Naive thymus-derived CD8-positive, alpha-beta T cell (primary cell): ENCODE data around the gene CRB2. TPM values are rescaled to one million over a fixed set of nuclear protein-coding genes. Genes with fewer than 3 reads are reported as not detected.
A peak's percentile ranks its signal among the peaks of the same experiment; 100 is the strongest.

ENCODE experiments used
- ATAC-seq, 2 donors: fragments of 150-1000 bp; cut with Tn5 transposase in 1 of 2; sonication (Bioruptor Pico), chemical (Tn5 transposase) in 1 of 2; 1 replicate in 1 of 2; 2 replicates in 1 of 2; pipeline ENCODE4 v1.10.0; 2021; ENCODE audit warnings: mild to moderate bottlenecking in 2 of 2, moderate library complexity in 2 of 2
- POLR2A ChIA-PET: fragments of 350-600 bp; sonication (Branson Sonifier 250); formaldehyde crosslinking; loops from one replicate; lab custom pipeline; 2021; ENCODE audit warnings: antibody characterized with exemption; lab: Charles Lee
- DNase-seq, 10 donors: peaks; one replicate each; pipeline versions ENCODE4 v3.0.0 to v3.0.0-alpha.2; 2020 to 2022
- H3K27ac Mint-ChIP-seq, 10 donors: one replicate each; pipeline ENCODE4 v1.8.0; 2020 to 2022; ENCODE audit warnings: mild to moderate bottlenecking in 10 of 10, mixed read lengths in 10 of 10, moderate library complexity in 4 of 10, inconsistent platforms in 1 of 10
- H3K27me3 Mint-ChIP-seq, 5 donors: one replicate each; pipeline ENCODE4 v1.8.0; 2021 to 2022; ENCODE audit warnings: mixed read lengths in 5 of 5
- H3K36me3 Mint-ChIP-seq, 3 donors: one replicate each; pipeline ENCODE4 v1.8.0; 2020 to 2022; ENCODE audit warnings: mixed read lengths in 3 of 3, mild to moderate bottlenecking in 2 of 3, inconsistent platforms in 1 of 3
- H3K4me1 Mint-ChIP-seq, 4 donors: one replicate each; pipeline ENCODE4 v1.8.0; 2021 to 2022; ENCODE audit warnings: mixed read lengths in 4 of 4
- H3K4me3 Mint-ChIP-seq, 10 donors: one replicate each; pipeline ENCODE4 v1.8.0; 2020 to 2022; ENCODE audit warnings: mild to moderate bottlenecking in 10 of 10, mixed read lengths in 10 of 10, moderate library complexity in 6 of 10, inconsistent platforms in 1 of 10
- H3K9me3 Mint-ChIP-seq, 9 donors: one replicate each; pipeline ENCODE4 v1.8.0; 2020 to 2022; ENCODE audit warnings: mixed read lengths in 9 of 9, mild to moderate bottlenecking in 3 of 9, inconsistent platforms in 1 of 9, moderate library complexity in 1 of 9
- polyA plus RNA-seq, 3 donors: library from polyadenylated mRNA; unstranded; fragments of 300-500 nt; fragmentation: Illumina TruSeq; gene quantifications; one replicate each; pipeline ENCODE4 v1.2.3, GENCODE V29; 2021
- total RNA-seq, 8 experiments: library from RNA in 2 of 8; stranded (reverse) in 2 of 8; gene quantifications; one replicate each; pipeline ENCODE4 v1.2.3 and lab custom pipeline; 2021 to 2026

Gene CRB2
- total and polyA plus RNA-seq, 5 experiments from 2014 or later, result 0.08 to 0.25 (median 0.18) TPM; not detected in 2

DNA sequence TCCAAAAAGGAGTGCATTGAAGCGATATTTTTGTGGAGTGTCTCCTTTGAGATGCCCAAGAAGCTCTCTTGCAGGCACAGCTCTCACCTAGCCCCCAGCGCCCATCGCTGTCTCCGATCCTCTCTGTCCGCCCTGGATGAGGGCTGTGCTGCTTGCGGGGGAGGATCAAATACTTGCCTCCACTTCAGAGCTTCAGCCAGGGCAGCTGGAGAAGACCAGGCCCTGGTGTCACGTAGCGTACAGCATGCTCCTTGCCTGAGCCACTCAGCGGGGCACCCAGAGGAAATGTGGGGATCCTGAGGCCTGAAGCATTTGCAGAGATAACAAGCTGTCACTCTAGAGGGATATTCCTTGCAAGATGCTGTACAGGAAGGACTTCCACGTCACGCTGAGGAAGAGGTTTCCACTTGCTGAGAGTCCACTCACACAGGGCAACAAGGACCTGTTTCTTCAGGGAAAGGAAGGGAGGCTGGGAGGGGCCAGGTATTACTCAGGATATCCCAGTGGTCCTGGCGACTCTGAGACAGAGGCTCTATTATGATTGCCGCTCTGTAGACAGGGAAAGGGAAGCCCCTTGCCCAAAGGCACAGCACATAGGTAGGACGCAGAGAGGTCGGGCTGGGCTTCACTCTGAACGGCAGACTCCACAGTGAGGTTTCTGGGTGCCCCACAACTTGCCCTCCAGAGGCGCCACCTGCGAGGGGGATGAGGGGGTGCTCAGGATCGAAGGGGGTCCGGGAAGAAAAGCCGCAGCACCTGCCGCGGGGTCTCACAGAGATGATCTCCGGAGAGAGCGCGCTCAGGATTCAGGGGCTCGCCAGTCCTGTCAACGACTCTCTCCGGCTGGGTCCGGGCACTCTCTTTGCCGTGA lies 64.0 kb downstream of the CRB2 start:
- Mint-ChIP-seq H3K36me3 (peaks cover 0 to 33% (median 2%) of the 10 kb centered on the region in 3 donors), H3K4me3 (no peak overlapping the region), H3K4me1 (peaks cover 0 to 6% (median 0%) of the 10 kb centered on the region in 4 donors), H3K9me3 (no peaks in the 10 kb centered on the region), H3K27me3 (no peaks in the 10 kb centered on the region), H3K27ac (no peak overlapping the region)
- DNase-seq, result peak in 1 of 10 donors; percentile 37
- POLR2A ChIA-PET, result no interaction called here
- ATAC-seq, result no peak

DNA sequence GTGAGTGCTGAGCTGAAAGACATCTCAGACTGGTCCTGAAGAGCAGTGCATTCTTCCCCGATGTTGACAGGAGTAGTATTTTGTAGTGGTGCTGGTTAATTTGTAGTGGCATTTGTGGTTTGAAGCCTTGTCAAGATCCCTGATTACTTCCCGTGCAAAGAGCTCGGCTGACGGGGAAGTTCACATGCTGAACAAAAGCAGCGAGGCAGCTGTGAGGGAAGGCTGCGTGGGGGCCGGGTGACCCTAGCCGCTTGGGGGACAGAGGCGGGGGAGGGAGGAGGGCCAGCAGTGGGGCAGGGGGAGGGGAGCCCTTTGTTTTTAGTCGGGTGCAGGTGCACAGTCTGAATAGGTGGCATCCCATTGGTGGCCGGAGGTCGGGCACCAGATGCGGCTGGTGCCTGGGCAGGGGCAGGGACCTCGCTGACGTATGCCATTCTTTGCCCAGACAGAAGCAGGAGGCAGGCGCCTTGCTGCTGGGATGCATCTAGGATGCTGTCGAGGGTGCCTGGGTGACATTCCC lies 64.7 kb downstream of the CRB2 start:
- Mint-ChIP-seq H3K4me1 (peaks cover 0 to 6% (median 0%) of the 10 kb centered on the region in 4 donors), H3K9me3 (no peaks in the 10 kb centered on the region), H3K27ac (no peak overlapping the region), H3K36me3 (peaks cover 0 to 31% (median 2%) of the 10 kb centered on the region in 3 donors), H3K27me3 (no peaks in the 10 kb centered on the region), H3K4me3 (no peak overlapping the region)
- no peak for DNase-seq
- POLR2A ChIA-PET, result no interaction called here
- ATAC-seq, result no peak

DNA sequence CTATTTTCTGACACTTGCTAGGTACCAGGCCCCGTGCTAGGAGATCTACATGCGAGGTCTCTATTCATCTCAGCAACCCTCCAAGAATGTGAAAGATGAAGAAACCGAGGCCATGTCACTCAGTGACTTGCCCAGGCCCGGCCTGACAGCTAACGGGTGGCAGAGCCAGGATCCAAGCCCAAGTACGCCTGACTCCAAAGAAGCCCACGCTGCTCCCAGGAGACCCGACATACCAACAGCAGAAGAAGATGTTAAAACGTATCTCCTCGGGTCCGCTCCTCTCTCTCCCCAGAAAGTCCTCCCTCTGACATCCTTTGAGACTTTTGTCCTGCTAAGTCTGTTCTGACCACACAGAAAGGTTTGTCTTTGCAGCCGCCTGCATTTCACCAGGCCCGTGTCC lies 65.2 kb downstream of the CRB2 start:
- H3K9me3 Mint-ChIP-seq, result no peaks in the 10 kb centered on the region
- H3K27ac Mint-ChIP-seq, result no peak overlapping the region
- ATAC-seq (no peak), DNase-seq (no peak)
- POLR2A ChIA-PET, result no interaction called here
- peaks cover 0 to 6% (median 0%) of the 10 kb centered on the region in 4 donors for H3K4me1 Mint-ChIP-seq
- H3K4me3 Mint-ChIP-seq, result no peak overlapping the region
- H3K36me3 Mint-ChIP-seq, result peaks cover 0 to 36% (median 2%) of the 10 kb centered on the region in 3 donors
- no peaks in the 10 kb centered on the region for H3K27me3 Mint-ChIP-seq

DNA sequence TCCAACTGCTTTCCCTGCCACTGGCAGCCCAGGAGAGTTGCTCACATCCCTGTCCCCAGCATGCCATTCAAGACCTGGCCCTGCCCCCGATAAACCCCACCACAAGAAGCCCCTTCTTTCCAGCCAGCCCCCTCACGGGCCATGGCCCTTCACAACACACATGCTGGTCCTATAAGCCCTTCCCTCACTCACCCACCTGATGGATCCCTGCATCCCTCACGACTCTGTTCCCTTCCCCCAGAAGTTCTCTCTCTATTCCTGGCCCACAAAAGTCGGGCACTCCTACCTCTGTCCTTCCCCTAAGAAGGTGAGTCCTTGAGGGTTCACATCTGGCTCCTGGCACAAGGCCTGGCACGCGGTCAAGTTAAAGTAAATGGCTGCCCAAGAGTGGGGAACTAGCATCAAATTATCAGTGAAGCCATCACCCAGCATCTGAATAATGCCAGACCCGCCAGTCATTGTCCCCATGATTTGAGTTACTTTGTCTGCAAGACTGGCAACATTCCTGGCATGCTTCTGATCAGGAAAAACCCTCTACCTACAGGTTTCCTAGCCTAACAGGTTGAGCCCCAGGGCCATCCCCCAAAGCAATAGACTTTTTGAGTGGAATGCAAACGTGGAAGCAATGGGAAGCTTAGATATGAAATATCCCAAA lies 65.9 kb downstream of the CRB2 start:
- POLR2A ChIA-PET, result no interaction called here
- ATAC-seq, result no peak
- Mint-ChIP-seq H3K4me1 (peaks cover 0 to 4% (median 0%) of the 10 kb centered on the region in 4 donors), H3K4me3 (no peak overlapping the region), H3K36me3 (peaks cover 0 to 35% (median 2%) of the 10 kb centered on the region in 3 donors), H3K27ac (no peak overlapping the region), H3K27me3 (no peaks in the 10 kb centered on the region), H3K9me3 (no peaks in the 10 kb centered on the region)
- no peak for DNase-seq

DNA sequence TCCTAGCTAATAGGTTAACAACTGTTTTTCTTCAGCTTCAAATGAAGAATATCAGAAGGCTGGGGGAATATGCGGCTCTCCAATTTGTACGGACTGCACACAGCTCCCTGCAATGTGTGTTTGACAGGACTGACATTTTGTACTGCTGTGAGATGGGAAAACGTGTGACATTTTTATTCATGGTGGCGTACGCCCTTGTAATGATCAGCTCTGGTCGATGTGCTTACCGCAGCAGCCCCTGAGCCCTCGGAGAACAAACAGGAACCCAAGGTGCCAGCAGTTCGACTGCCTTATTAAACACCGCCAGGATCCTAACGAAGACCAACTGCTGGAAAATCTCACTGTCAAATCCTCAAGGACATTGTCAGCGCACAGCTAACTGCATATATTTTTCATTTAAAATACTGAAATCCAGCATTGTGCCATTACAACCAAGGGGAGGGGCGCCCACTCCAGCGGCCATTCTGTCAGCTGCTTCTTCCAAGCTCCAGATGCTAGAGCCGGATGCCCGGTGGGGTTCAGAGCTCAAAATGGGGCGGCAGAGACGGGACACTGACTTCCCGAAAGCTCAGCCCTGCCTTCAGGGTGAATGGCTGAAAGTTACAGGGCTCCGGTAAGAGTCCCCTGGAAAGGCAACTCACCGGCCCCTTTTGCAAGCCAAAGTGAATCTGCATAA lies 66.8 kb downstream of the CRB2 start:
- H3K4me1 Mint-ChIP-seq, result peaks cover 0 to 7% (median 0%) of the 10 kb centered on the region in 4 donors
- DNase-seq, result no peak
- no peak overlapping the region for H3K4me3 Mint-ChIP-seq
- H3K27me3 Mint-ChIP-seq, result no peaks in the 10 kb centered on the region
- POLR2A ChIA-PET, result no interaction called here
- no peaks in the 10 kb centered on the region for H3K9me3 Mint-ChIP-seq
- H3K27ac Mint-ChIP-seq, result no peak overlapping the region
- H3K36me3 Mint-ChIP-seq, result peaks cover 0 to 40% (median 7%) of the 10 kb centered on the region in 3 donors
- ATAC-seq, result no peak

DNA sequence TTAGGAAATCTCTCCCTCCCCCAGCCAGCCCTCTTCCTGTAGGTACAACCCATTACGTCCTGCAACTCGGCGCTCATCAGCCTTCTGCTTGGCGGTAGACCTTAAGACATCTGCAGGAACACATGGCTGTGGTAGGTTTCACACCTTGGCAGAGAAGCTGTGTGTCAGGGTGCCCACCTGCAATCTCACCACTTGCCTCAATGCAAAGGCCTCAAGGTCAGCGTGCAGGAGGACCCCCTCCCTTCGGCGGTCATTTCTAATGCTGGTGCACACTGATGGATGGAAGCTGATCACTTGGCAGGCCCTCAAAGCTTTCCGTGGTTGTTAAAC lies 67.3 kb downstream of the CRB2 start:
- Mint-ChIP-seq H3K27me3 (no peaks in the 10 kb centered on the region), H3K36me3 (peaks cover 0 to 41% (median 7%) of the 10 kb centered on the region in 3 donors), H3K4me1 (peaks cover 0 to 5% (median 0%) of the 10 kb centered on the region in 4 donors), H3K27ac (no peak overlapping the region), H3K4me3 (no peak overlapping the region), H3K9me3 (no peaks in the 10 kb centered on the region)
- POLR2A ChIA-PET, result no interaction called here
- DNase-seq, result no peak
- no peak for ATAC-seq

DNA sequence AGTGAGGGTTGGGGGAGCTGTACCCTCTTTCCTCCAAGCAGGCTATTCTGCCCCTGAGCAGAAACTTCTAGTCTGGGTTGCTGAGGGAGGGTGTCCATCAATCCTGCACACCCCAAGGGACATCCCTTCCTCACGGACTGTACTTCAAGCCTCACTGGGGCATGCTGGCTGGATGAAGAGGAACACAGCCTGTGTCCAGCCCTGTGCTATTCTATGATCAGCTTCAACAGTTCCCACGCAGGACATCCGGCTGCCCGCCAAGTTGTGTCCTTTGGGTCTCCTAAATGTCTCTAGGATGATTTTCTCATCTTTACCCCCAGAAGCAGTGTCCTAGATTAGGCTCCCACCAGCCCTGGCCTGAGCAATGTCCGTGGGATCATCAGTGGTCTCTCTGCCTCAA lies 68.1 kb downstream of the CRB2 start:
- Mint-ChIP-seq H3K9me3 (no peaks in the 10 kb centered on the region), H3K36me3 (peaks cover 0 to 44% (median 11%) of the 10 kb centered on the region in 3 donors), H3K27ac (no peak overlapping the region), H3K4me1 (peaks cover 0 to 4% (median 1%) of the 10 kb centered on the region in 4 donors), H3K4me3 (no peak overlapping the region), H3K27me3 (no peaks in the 10 kb centered on the region)
- POLR2A ChIA-PET, result no interaction called here
- ATAC-seq, result no peak
- no peak for DNase-seq

DNA sequence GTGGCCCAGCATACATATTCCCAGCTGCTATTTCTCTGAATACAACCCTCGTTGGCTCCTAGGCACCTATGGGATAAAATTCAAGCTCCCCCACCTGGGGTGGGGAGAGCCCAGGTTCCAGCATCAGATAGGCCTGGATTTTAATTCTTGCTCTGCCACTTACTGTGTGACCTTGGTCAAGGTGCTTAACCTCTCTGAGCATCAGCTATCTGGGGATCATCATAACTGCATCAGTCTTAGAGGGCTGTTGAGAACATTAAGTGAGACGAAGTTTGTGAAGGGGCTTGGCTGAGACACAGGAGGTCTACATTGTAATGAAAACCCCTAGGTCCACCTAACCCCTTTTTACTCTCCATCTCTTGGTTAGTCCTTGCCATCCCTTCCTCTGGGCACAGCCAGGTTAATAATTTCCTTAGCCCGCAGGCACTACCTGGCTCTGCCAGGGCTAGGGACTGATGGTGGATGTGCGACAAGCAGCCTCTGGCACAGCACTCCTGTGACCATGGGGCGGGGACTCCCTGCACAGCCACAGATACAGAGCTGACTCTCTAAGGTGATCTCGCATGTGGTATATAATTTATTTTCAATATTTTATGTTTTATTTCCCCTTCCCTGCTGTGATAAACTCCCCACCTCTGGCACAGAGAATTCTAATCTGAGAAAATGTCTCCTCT lies 68.7 kb downstream of the CRB2 start:
- no peak for ATAC-seq
- Mint-ChIP-seq H3K9me3 (no peaks in the 10 kb centered on the region), H3K27me3 (no peaks in the 10 kb centered on the region), H3K4me1 (peaks cover 0 to 4% (median 1%) of the 10 kb centered on the region in 4 donors), H3K36me3 (peaks cover 0 to 45% (median 15%) of the 10 kb centered on the region in 3 donors), H3K4me3 (no peak overlapping the region), H3K27ac (no peak overlapping the region)
- POLR2A ChIA-PET, result no interaction called here
- DNase-seq, result no peak

DNA sequence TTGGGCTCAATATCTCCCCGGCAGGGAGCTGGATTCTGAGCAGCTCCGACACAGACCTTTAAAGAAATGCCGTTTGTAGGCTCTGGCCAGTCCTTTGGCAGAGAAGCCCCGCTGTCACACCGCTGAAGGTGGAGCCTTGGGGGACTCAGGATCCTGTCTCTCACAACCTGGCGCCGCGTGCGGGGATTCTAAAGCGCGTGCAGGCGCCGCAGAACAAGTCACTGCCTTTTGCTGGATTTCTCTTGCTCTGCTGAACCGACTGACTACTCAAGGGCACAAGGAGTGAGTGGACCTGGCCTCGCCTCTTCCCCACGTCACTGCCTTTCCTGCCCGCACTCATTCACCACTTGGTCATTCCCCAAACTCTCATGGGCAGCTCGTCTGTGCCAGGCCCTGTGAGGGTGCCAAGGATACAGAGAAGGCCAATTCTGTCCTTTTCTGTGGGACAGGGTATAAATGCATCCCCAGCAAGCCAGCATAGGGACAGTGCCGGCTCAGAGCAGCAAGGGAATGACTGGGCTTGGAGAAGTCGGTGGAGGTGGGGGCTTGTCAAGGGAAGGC lies 69.3 kb downstream of the CRB2 start:
- H3K9me3 Mint-ChIP-seq, result peaks cover 0 to 4% (median 0%) of the 10 kb centered on the region in 9 donors
- no peaks in the 10 kb centered on the region for H3K27me3 Mint-ChIP-seq
- H3K36me3 Mint-ChIP-seq, result peaks cover 0 to 46% (median 19%) of the 10 kb centered on the region in 3 donors
- POLR2A ChIA-PET, result no interaction called here
- H3K4me1 Mint-ChIP-seq, result peaks cover 0 to 4% (median 1%) of the 10 kb centered on the region in 4 donors
- peak overlapping the region in 2 of 10 donors; percentile 51 to 57 for H3K27ac Mint-ChIP-seq
- H3K4me3 Mint-ChIP-seq, result no peak overlapping the region
- no peak for DNase-seq
- ATAC-seq, result no peak

DNA sequence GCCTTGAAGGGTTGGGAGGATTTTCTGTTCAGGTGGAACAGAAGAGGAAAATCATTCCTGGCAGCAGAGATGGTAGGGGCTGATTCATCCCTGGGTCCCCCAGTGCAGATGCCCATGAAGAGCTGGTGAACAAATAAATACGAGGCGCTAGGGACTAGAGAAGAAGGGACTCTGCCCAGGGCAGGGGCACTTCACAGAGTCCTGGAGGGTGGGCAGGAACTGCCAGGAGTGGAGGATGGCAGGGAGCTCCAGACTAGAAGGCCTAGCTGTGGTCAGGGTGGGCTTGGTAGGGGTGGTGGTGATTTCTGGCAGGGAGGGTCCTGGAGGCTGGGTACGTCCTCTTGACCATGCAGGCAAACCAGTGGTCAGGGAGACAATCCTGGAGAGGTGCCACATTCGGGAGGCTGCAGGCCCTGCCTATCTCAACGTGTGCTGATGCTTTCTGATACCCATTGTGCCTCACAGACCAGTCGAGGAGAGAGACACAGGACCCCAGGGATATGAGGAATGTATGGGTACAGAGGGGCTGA lies 69.9 kb downstream of the CRB2 start:
- DNase-seq (no peak), ATAC-seq (no peak)
- POLR2A ChIA-PET, result no interaction called here
- Mint-ChIP-seq H3K4me3 (no peak overlapping the region), H3K36me3 (peaks cover 0 to 48% (median 25%) of the 10 kb centered on the region in 3 donors), H3K27me3 (no peaks in the 10 kb centered on the region), H3K27ac (peak overlapping the region in 2 of 10 donors; percentile 57 to 65), H3K9me3 (peaks cover 0 to 9% (median 0%) of the 10 kb centered on the region in 9 donors), H3K4me1 (peaks cover 0 to 4% (median 1%) of the 10 kb centered on the region in 4 donors)

DNA sequence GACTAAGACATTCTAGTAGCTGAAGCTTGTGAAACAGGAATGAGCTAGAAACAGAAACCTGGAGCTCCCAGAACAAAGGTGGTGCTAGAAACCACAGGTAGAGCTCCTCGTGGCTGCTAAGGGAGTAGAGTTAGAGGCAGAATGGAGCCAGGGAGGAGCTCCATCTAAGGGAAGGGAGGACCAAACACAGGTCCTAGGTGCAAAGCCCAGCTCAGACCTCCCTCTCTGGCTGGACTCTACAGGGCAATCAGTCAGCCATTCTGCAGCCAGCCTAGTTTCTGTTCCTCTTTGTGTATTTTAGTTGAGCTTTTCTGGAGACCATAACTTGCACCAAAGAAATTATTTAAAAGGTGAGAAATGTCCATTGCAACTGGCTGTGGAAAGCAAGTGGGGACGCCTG lies 70.4 kb downstream of the CRB2 start:
- POLR2A ChIA-PET, result no interaction called here
- no peak overlapping the region for H3K4me3 Mint-ChIP-seq
- peaks cover 0 to 4% (median 1%) of the 10 kb centered on the region in 4 donors for H3K4me1 Mint-ChIP-seq
- H3K36me3 Mint-ChIP-seq, result peaks cover 4 to 53% (median 30%) of the 10 kb centered on the region in 3 donors
- no peak for ATAC-seq
- no peaks in the 10 kb centered on the region for H3K27me3 Mint-ChIP-seq
- DNase-seq, result no peak
- peak overlapping the region in 1 of 10 donors; percentile 57 for H3K27ac Mint-ChIP-seq
- H3K9me3 Mint-ChIP-seq, result peaks cover 0 to 9% (median 0%) of the 10 kb centered on the region in 9 donors
